Hepatocyte (in vitro differentiated cells): ENCODE measurements around the gene FAM53B. TPM values are rescaled to one million over a fixed set of nuclear protein-coding genes. Genes with fewer than 3 reads are reported as not detected.

ENCODE experiments used
- DNase-seq: peaks from one replicate; pipeline ENCODE4 v3.0.0-alpha.2; 2016; ENCODE audit warnings: low spot score
- H2AFZ ChIP-seq: fragments of 200-600 bp; sonication (generic); 2 replicates; pipeline ENCODE4 v1.6.0; 2016; ENCODE audit warnings: antibody characterized with exemption, mild to moderate bottlenecking
- H3K27ac ChIP-seq: fragments of 200-600 bp; sonication (generic); 2 replicates; pipeline ENCODE4 v1.5.1; 2016; ENCODE audit warnings: mild to moderate bottlenecking
- H3K27me3 ChIP-seq: fragments of 200-600 bp; sonication (generic); 2 replicates; pipeline ENCODE4 v1.6.1; 2016
- H3K36me3 ChIP-seq: fragments of 200-600 bp; sonication (generic); replicated peaks from 2 replicates; pipeline ENCODE4 v1.5.1; 2016; ENCODE audit warnings: low read depth; ENCODE audit not compliant: insufficient read depth
- H3K4me1 ChIP-seq: fragments of 200-600 bp; sonication (generic); 2 replicates; pipeline ENCODE4 v1.5.1; 2016; ENCODE audit warnings: mild to moderate bottlenecking, moderate library complexity; ENCODE audit not compliant: insufficient read depth
- H3K4me2 ChIP-seq: fragments of 200-600 bp; sonication (generic); 2 replicates; pipeline ENCODE4 v1.6.0; 2016
- H3K4me3 ChIP-seq: fragments of 200-600 bp; sonication (generic); 2 replicates; pipeline ENCODE4 v1.5.1; 2016; ENCODE audit warnings: mild to moderate bottlenecking
- H3K79me2 ChIP-seq: fragments of 200-600 bp; sonication (generic); 2 replicates; pipeline ENCODE4 v1.6.0; 2017; ENCODE audit warnings: mild to moderate bottlenecking
- H3K9me2 ChIP-seq: fragments of 200-600 bp; sonication (generic); replicated peaks from 2 replicates; pipeline ENCODE4 v1.6.0; 2017; ENCODE audit warnings: mild to moderate bottlenecking; ENCODE audit not compliant: insufficient read depth
- H3K9me3 ChIP-seq: fragments of 200-600 bp; sonication (generic); 2 replicates; pipeline ENCODE4 v1.5.1; 2016; ENCODE audit warnings: low read depth, mild to moderate bottlenecking
- H4K20me1 ChIP-seq: fragments of 200-600 bp; sonication (generic); 2 replicates; pipeline ENCODE4 v1.6.0; 2016; ENCODE audit warnings: mild to moderate bottlenecking; ENCODE audit not compliant: insufficient read depth, poor library complexity, severe bottlenecking
- CTCF ChIP-seq: fragments of 200-600 bp; sonication (generic); IDR thresholded peaks from 2 replicates; pipeline ENCODE4 v1.5.1; 2016; ENCODE audit warnings: antibody characterized with exemption, mild to moderate bottlenecking; ENCODE audit not compliant: poor library complexity
- EZH2 ChIP-seq: fragments of 200-600 bp; sonication (generic); IDR thresholded peaks from 2 replicates; pipeline ENCODE4 v1.6.1; 2016; ENCODE audit warnings: antibody characterized with exemption, mild to moderate bottlenecking, borderline replicate concordance
- EZH2phosphoT487 ChIP-seq: fragments of 200-600 bp; sonication (generic); IDR thresholded peaks from one replicate; pipeline ENCODE4 v1.6.1; 2018; ENCODE audit warnings: antibody characterized with exemption, mild to moderate bottlenecking, low read depth, moderate library complexity; ENCODE audit not compliant: unreplicated experiment, severe bottlenecking
- WGBS: methylation state at CpG from one replicate; pipeline ENCODE4 v1.1.6; 2016; ENCODE audit warnings: low lambda C conversion rate; ENCODE audit errors: missing lambda C conversion rate; 5-methylcytosine and 5-hydroxymethylcytosine counted together
- polyA plus RNA-seq: library from polyadenylated mRNA; unstranded; fragments of >200 nt; fragmentation: Nextera tagmentation; extraction: Ambion mirVana; gene quantifications from 2 replicates; pipeline ENCODE4 v1.2.1, GENCODE V29; 2016
- total RNA-seq: library from RNA; depleted of rRNA; stranded (reverse); fragments of >200 nt; gene quantifications from 2 replicates; pipeline ENCODE4 v1.2.3, GENCODE V29; 2014

Gene FAM53B
- total and polyA plus RNA-seq, 2 experiments from 2014 or later: 10.3 to 23.6 TPM

GRCh38 chr10:124645467-124646095, 98.6 kb downstream of the FAM53B start:
- H2AFZ ChIP-seq: no peak overlapping the region
- no peak overlapping the region for H3K4me2 ChIP-seq
- H3K27me3 ChIP-seq: no peaks in the 10 kb centered on the region
- no peaks in the 10 kb centered on the region for H3K9me2 ChIP-seq
- H3K4me1 ChIP-seq: peaks cover 30% of the 10 kb centered on the region
- H3K9me3 ChIP-seq: no peaks in the 10 kb centered on the region
- TF ChIP-seq EZH2 (no peak), CTCF (no peak), EZH2phosphoT487 (no peak)
- peaks cover 5% of the 10 kb centered on the region for H4K20me1 ChIP-seq
- H3K36me3 ChIP-seq: no peaks in the 10 kb centered on the region
- H3K79me2 ChIP-seq: peaks cover 40% of the 10 kb centered on the region
- DNase-seq: no peak
- peak overlapping the region; percentile 39 for H3K27ac ChIP-seq
- 95% methylated on average over 12 of the region's 13 CpGs for WGBS
- H3K4me3 ChIP-seq: no peak overlapping the region

- Histone ChIP-seq H3K4me1 (peaks cover 30% of the 10 kb centered on the region), H3K4me3 (no peak overlapping the region), H2AFZ (no peak overlapping the region), H3K9me3 (no peaks in the 10 kb centered on the region), H3K27ac (no peak overlapping the region), H3K36me3 (no peaks in the 10 kb centered on the region), H3K9me2 (no peaks in the 10 kb centered on the region), H3K27me3 (no peaks in the 10 kb centered on the region), H3K4me2 (no peak overlapping the region), H3K79me2 (peaks cover 39% of the 10 kb centered on the region), H4K20me1 (peaks cover 5% of the 10 kb centered on the region)
- WGBS: 98% methylated on average over 7 of the region's 10 CpGs
- DNase-seq: no peak
- TF ChIP-seq EZH2phosphoT487 (no peak), CTCF (no peak), EZH2 (no peak)
These were observed 99.3 kb downstream of the FAM53B start for GRCh38 chr10:124644771-124645415.

GRCh38 chr10:124644236-124644635, 99.9 kb downstream of the FAM53B start:
- no peak overlapping the region for H3K27ac ChIP-seq
- H3K4me2 ChIP-seq: no peak overlapping the region
- no peaks in the 10 kb centered on the region for H3K36me3 ChIP-seq
- H3K9me2 ChIP-seq: no peaks in the 10 kb centered on the region
- TF ChIP-seq CTCF (no peak), EZH2 (no peak)
- no peaks in the 10 kb centered on the region for H3K9me3 ChIP-seq
- H3K27me3 ChIP-seq: no peaks in the 10 kb centered on the region
- peaks cover 34% of the 10 kb centered on the region for H3K79me2 ChIP-seq
- H4K20me1 ChIP-seq: peaks cover 5% of the 10 kb centered on the region
- no peak overlapping the region for H2AFZ ChIP-seq
- peaks cover 27% of the 10 kb centered on the region for H3K4me1 ChIP-seq
- 93% methylated on average over 4 of the region's 4 CpGs for WGBS
- DNase-seq: no peak
- no peak overlapping the region for H3K4me3 ChIP-seq
